GM19193 (cell line): ENCODE measurements around the gene PPP1R14D.

ENCODE experiments used
- POLR2A ChIP-seq: IDR thresholded peaks from 4 replicates; pipeline ENCODE4 v1.6.1; 2011; ENCODE audit not compliant: insufficient read depth, insufficient read length; ENCODE audit errors: extremely low read depth

PPP1R14D gene, protein sequence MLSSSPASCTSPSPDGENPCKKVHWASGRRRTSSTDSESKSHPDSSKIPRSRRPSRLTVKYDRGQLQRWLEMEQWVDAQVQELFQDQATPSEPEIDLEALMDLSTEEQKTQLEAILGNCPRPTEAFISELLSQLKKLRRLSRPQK

DNA sequence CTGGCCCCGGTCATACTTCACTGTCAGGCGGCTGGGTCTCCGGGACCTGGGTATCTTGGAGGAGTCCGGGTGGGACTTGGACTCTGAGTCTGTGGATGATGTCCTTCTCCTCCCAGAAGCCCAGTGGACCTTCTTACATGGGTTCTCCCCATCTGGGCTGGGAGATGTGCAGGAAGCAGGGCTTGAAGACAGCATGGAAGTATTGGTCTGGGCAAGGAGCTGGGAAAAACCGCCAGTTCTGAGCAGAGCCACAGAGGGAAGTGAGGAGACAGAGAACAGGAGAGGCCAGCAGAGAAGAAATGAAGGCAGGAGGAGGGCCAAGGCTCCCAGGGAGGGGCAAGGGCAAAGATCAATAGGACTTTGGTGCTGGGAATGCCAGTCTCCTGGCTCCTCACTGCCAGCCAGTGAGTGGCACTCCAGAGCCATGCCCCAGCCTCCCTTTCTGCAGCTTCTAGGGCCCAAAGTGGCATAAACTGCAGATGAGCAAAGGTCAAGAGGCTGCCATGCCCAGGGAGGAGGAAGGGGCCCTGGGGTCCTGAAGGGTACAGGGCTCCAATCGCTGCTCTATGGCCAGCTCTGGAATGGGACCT, at the start of gene PPP1R14D:
Gene PPP1R14D, minus strand, starts transcription at position 262 of the 590 bp plus-strand sequence. Its CDS starts 67 bp downstream, at position 195.
- TF ChIP-seq POLR2A: no peak

DNA sequence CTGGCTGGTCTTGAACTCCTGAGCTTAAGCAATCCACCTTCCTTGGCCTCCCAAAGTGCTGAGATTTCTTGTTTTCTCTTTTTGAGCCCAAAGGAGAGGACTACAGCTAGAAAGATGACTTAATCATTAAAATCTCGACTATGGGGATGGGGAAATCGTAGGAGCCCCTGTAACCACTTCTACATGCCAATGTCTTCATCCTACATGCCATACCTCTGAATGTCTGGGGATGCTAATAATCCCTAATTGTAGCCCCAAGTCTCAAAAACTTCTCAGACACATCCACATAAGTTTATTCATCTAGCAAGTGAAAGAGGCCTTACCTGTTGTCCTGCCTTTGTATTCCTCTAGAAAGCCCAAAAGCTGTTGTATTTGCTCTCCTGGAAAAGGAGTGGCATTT, 49.2 kb upstream of the PPP1R14D start:
- no peak for TF ChIP-seq POLR2A

DNA sequence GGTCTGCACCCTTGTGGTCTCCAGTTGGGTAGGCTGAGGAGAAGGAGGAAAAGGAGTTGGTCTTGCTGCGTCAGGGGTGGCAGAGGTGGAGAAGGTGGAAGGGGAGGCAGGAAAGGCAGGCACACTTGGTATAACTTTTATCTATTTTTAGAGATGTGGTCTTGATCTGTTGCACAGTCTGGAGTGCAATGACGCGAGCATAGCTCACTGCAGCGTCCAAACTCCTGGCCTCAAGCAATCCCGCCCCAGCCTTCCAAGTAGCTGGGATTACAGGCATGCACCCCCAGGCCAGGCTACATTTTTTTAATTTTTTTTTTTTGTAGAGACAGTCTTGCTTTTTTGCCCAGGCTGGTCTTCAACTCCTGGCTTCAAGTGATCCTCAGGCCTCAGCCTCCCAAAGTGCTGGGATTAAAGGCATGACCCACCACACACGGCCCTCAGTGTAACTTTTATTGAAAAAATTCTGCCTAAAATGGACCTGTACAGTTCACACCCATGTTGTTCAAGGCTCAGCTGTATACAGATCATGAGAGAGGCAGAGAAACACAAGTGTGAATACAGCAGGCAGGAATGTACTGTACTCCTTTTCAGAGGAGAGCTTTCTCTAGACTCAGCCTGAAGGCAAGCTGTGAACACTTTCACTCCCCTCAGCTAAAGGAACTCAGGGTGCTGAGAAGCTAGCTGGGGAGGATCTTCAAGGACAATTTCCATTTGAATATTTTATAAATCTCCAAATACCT, 47.7 kb upstream of the PPP1R14D start:
- TF ChIP-seq POLR2A: no peak

DNA sequence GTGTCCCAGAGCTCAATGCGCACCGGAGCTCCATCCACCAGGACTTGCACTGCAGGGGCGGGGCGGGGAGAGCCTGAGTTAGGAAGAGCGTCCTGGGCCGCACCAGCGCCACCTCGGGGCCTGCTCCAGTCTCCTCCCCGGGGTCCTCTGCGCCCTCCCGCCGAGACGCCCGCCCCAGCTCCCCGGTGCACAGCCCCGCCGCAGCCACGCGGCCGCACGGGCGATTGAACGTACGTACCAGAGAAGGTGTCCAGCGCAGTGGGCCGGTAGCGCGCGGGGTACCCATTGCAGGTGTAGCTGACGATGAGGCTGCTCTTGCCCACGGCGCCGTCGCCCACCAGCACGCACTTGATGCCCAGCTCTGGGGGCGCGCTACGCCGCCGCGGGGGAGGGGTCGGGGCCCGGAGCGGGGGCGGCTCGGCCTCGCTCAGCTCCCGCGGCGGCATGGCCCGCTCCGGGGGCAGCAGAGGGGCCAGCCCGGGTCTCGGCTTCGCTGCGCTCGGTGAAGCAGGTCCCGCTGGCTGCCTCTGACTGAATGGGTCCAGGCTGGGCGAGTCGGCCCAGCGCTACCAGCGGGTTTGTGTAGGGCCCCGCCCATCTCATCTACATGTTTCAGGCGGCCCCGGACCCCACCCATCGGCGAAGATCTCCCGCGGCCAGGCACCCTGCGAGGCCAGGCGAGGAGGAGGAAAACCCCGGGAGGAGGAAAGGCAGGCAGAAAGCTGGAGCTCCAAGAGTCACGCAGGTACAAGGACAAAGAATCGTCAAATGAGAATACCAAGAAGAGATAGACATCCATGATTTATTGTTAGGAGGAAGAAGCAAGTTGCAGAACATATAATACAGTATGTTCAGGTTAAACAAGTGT, 45.4 kb upstream of the PPP1R14D start, which contains the start of gene RHOV:
Gene RHOV, minus strand, starts transcription at position 541 of the 868 bp plus-strand sequence. Its CDS starts 95 bp downstream, at position 446.
- TF ChIP-seq POLR2A: peak; percentile 64

DNA sequence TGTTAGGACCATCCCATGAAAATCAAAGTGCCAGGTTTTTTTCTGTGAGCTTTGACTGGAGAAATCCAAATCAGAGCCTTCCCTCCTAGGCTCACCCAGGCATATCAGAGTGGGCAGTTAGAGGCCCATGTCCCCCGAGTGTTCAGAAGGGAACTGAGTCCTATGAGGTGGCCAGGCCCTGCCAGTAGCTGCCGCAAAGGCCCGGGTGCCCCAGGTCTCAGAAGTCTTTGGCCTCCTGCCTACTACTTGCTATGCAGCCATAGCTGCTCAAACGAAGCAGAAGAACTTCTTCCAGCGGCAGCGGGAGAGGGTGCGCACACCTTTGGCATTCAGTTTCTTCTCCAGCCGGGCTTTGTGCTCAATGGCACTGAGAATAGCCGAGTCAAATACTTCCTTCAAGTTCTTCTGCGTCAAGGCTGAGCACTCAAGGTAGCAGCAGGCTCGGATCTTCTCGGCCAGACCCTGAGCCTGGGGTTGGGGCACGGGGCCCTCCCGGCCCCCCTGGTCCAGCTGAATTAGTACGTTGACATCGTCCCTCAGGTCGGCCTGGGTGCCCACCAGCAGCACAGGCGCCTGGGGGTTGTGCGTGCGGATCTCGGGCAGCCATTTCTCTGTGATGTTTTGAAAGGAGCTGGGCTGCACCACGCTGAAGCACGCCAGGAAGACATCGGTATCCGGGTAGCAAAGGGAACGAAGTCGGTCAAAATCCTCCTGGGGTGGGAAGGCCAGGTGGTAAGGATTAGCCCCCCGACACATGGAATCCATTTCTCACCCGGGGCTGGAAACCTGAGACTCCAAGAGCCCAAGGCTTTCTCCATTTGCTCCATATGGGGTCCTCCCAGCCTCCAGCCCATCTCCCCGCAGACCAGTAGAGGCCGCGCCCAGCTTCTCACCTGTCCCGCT, 44.5 kb upstream of the PPP1R14D start:
- TF ChIP-seq POLR2A: no peak

DNA sequence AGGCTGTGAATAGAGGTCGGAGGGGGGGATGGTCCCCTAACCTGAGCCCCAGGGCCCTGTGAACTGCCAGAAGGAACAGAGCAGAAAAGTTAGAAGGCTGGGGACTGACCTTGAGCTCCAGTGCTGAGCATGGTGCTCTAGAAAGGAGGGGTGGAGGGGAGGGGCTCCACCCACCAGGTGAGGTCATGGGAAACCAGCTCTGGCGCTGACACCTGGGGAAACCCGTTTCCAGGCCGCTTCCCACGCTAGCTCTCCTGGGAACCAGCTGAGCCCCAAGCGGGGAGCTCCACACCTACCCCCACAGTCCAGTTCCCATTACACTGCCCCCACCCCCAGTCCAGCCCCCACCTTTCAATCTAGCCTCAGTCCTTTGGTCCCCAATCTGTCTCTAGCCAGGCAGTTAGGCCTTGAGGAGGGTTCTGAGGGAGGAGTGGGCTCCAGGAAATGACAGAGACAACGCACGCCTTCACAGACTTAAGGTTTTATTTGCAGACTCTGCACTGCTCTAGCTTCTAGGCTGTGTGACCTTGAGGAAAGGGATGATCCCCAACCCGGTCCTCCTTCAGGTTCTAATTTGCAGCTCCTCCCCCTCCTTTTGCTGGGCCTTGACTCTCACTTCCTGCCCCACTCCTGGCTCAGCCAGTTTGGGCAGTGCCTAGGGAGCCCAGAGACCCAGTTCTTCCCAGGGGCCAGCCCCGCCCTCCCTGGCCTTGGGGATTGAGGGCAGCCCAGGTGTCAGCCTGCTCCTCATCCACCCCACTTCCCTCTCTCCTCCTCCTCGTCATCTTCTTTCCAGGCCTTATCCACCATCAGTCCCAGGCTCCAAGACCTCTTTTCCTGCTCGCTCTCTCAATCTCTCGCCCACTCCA, 43.5 kb upstream of the PPP1R14D start:
- peak; percentile 30 for TF ChIP-seq POLR2A

DNA sequence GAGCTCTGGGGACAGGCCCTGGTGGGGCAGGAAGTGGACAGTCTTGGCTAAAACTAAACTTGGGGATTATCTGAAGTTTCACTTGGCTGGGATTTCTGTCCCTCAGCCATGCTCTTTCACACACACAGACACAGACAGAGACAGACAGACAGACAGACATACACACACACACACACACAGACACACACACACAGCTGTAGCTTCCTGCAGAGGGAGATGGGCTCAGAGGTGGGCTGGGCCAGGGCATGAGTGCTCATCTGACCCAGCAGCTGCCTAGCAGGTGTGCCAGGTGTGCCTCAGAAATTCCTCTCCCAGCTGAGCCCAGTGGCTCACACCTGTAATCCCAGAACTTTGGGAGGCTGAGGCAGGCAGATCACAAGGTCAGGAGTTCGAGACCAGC, 42.2 kb upstream of the PPP1R14D start:
- no peak for TF ChIP-seq POLR2A

DNA sequence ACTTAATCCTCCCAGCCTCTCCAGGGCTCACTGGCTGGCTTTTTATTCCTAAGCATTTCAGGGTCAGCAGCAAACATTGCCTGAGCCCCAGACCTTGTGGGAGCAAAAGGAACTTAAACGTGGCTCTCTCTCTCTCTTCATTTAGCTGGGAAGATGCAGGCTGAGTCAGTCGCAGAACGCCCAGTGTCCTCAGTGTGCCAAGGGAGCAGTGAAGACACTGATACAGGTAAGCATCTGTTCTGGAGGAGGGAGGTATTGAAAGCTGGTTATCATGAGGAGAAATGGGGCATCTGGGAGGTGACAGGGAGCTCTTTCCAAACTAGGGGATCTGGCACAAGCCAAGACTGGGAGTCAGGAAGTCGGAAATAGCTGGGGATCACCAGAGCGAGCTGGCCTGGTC, 41.2 kb upstream of the PPP1R14D start:
- TF ChIP-seq POLR2A: no peak

DNA sequence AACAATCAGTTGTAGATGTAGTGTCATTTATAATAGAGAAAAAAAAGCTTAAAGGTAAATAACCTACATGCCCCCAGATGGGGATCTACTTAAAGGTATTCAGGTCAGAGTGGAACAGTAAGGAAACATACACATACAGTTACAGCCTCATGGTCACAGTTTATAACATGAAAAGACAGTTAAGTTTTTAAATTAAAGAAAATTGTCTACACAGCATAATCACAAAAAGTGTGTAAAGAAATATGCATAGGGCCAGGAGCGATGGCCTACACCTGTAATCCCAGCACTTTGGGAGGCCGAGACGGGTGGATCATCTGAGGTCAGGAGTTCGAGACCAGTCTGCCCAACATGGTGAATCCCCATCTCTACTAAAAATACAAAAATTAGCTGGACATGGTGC, 38.7 kb upstream of the PPP1R14D start:
- TF ChIP-seq POLR2A: no peak

DNA sequence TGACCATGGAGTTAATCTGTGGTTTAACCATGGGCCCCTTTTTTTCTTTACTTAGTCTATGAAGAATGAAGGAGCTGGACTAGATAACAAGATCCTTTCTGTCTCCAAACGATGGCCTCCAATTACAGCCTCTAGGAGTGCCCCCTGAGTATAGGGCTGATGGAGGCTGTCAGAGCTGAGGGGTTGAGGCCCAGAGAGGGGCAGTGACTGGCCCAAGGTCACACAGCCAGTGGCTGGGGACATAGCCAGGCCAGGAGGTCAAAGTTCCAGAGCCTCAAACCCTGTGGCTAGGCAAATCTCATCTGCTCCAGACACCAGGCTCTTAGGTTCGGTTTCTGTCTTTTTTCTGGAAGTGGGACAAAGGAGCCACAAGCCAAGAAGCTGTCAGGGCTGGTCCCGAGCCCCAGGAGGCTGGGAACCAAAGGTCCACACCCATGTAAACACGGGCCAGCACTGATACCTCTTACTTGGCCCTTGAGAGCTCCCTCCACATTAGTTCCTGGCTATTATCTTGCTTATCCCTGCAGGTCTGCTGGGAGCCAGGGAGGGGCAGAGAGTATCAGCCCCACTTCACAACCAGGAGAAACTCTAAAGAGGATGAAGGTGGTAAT, 35.3 kb upstream of the PPP1R14D start:
- TF ChIP-seq POLR2A: no peak

DNA sequence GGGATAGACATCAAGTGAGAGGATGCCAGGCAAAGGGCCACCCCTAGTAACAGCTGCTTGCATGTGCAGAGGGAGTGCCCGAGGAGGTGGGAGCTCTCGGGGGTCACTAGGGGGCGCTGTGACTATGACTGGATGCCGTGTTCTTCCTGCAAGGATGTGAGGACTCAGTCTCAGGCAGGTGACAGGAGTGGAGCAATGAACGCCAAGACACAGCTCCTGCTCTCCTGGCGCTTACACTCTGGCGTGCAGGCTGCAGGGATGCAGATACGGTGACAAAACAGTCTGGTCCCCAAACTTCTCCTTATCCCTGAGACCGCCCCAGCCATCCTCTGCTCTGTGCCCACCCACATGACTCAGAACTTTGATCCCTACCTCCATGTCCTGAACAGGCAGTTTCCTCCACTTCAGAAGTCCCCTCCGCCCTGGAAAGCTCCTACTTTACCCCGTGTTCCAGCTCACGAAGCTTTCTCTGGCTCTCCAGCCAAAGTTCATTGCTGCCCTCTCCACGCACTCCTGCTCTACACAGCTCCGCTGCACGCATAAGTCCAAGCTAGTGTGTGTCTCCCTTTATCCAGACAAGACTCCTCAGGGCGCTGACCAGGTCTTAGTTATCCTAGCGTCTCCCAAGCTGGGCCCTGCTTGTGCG, 30.8 kb upstream of the PPP1R14D start:
- no peak for TF ChIP-seq POLR2A

DNA sequence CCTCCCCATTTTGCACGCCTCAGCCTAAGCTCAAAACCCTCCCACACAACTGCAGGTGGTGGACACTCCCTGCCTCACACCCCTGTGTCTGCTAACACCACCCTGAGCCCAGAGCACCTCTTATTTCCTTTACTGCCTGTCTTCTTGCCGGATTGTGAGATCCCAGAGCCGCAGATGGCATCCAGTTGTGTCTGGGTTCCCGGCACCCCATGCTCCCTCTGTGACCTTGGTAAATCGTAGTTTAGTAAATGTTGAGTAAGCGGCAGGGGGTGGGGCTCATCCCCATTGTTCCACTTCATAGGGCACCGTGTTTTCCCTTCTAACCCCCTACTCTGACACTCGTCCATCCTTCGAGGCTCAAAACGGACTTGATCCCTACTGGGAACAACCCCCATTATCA, 30.2 kb upstream of the PPP1R14D start:
- TF ChIP-seq POLR2A: no peak

DNA sequence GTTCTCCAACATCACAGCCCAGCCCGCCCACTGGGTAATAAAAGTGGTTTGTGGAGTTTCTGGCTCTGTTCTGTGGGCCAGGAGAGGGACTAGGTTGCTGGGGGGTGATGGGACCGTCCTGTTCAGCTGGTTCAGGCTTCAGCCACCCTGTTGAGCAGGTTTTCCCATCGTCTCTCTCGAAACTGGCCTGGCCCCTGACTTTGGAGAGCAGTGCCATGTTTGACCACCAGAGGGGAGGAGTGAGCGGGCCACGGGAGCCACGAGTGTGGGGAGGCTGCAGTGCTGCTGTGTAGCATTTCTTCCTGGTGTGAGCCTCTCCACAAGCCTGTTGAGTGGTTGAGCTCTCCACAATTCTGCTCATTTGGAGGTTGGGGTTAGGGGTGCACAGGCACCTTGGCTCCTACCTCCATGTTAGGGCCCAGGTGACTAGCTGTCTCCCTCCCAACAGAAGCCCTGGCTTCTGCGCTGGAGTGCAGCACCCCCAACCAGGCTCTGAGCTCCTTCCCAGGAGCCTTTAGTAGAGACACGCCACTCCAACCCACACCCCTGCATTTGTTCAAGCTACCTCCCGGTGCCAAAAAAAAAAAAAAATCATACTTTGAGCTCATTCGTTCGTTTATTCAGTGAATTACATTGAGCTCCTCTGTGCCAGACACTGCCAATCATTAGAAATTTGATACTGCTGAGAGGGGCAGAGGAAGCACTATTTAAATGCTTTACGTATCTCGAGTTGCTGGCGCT, 29.3 kb upstream of the PPP1R14D start:
- no peak for TF ChIP-seq POLR2A
